ENCODE measurements around the gene FAM131C. TPM values are rescaled to one million over a fixed set of nuclear protein-coding genes. Genes with fewer than 3 reads are reported as not detected.

The FAM131C gene
- total RNA-seq, 1 experiment from 2014 or later: 3.4 TPM

GRCh38 chr1:16047791-16048475 lies 25.5 kb downstream of the FAM131C start:
- in situ Hi-C loops (cut with HindIII; ENCODE audit: low pct_unique_long_range_greater_than_20kb, low sequenced_read_pairs): no loop called here
- Histone ChIP-seq H3K36me3 (ENCODE audit: control insufficient read depth, insufficient read depth, low read length) (no peaks in the 10 kb centered on the region), H3K9me3 (ENCODE audit: control insufficient read depth, insufficient read depth, low read depth, low read length) (no peaks in the 10 kb centered on the region), H3K4me3 (ENCODE audit: low read depth in 2 of 2, low read length in 2 of 2) (no peak overlapping the region), H3K27me3 (ENCODE audit: control insufficient read depth, insufficient read depth, low read length) (no peaks in the 10 kb centered on the region), H3K4me1 (ENCODE audit: control insufficient read depth, insufficient read depth, low read length) (no peaks in the 10 kb centered on the region), H3K27ac (ENCODE audit: low read length) (no peak overlapping the region)
- CTCF ChIA-PET: interaction anchor here (0.6 kb wide), 1 partner anchor 20 kb away, joined by 3 read pairs; no protein-coding TSS in a partner anchor
- DNase-seq (ENCODE audit: low read depth, low spot score) (no peak), ATAC-seq (no peak)
- POLR2A ChIA-PET: interaction anchor here (0.7 kb wide), 1 partner anchor 20 kb away, joined by 3 read pairs; no protein-coding TSS in a partner anchor
- TF ChIP-seq POLR2AphosphoS5 (IDR thresholded peaks at IDR 0.05; ENCODE audit: low read depth, low read length) (no peak), REST (IDR thresholded peaks at IDR 0.05; ENCODE audit: insufficient read depth in 1 of 2, low read depth in 2 of 2, low read length in 1 of 2) (no peak), SIN3A (IDR thresholded peaks at IDR 0.05; ENCODE audit: borderline replicate concordance, insufficient read depth, low read depth, low read length) (no peak), TCF7L2 (IDR thresholded peaks at IDR 0.05; ENCODE audit: low read depth, low read length) (no peak), CTCF (IDR thresholded peaks at IDR 0.05) (no peak)
- no TSS peak for BruUV-seq (replicated peaks)
- intact Hi-C loops (cut with micrococcal nuclease; ENCODE audit: unreplicated experiment): no loop called here

GRCh38 chr1:16046842-16047241 lies 26.6 kb downstream of the FAM131C start:
- H3K27ac ChIP-seq (ENCODE audit: low read length): no peak overlapping the region
- DNase-seq (ENCODE audit: low read depth, low spot score): no peak
- BruUV-seq (replicated peaks): no TSS peak
- H3K4me3 ChIP-seq (ENCODE audit: low read depth in 2 of 2, low read length in 2 of 2): no peak overlapping the region
- no peaks in the 10 kb centered on the region for H3K27me3 ChIP-seq (ENCODE audit: control insufficient read depth, insufficient read depth, low read length)
- H3K9me3 ChIP-seq (ENCODE audit: control insufficient read depth, insufficient read depth, low read depth, low read length): no peaks in the 10 kb centered on the region
- H3K4me1 ChIP-seq (ENCODE audit: control insufficient read depth, insufficient read depth, low read length): no peaks in the 10 kb centered on the region
- CTCF ChIA-PET: no interaction called here
- peak; percentile 34; the same call in 1 of the 2 replicates for ATAC-seq
- intact Hi-C loops (cut with micrococcal nuclease; ENCODE audit: unreplicated experiment): no loop called here
- POLR2A ChIA-PET: no interaction called here
- no peaks in the 10 kb centered on the region for H3K36me3 ChIP-seq (ENCODE audit: control insufficient read depth, insufficient read depth, low read length)
- in situ Hi-C loops (cut with HindIII; ENCODE audit: low pct_unique_long_range_greater_than_20kb, low sequenced_read_pairs): no loop called here
- TF ChIP-seq TCF7L2 (IDR thresholded peaks at IDR 0.05; ENCODE audit: low read depth, low read length) (no peak), SIN3A (IDR thresholded peaks at IDR 0.05; ENCODE audit: borderline replicate concordance, insufficient read depth, low read depth, low read length) (no peak), POLR2AphosphoS5 (IDR thresholded peaks at IDR 0.05; ENCODE audit: low read depth, low read length) (no peak), CTCF (IDR thresholded peaks at IDR 0.05) (no peak), REST (IDR thresholded peaks at IDR 0.05; ENCODE audit: insufficient read depth in 1 of 2, low read depth in 2 of 2, low read length in 1 of 2) (no peak)

Measured in Panc1 (cell line).